Smooth muscle cell (in vitro differentiated cells): ENCODE data around the gene HSD11B2. TPM values are rescaled to one million over a fixed set of nuclear protein-coding genes. Genes with fewer than 3 reads are reported as not detected.

Experiments
- DNase-seq: peaks from one replicate; lab custom pipeline; 2025; ENCODE audit not compliant: unreplicated experiment; lab: John Stamatoyannopoulos, UW
- H2AFZ ChIP-seq: fragments of 200-600 bp; sonication (generic); 2 replicates; pipeline ENCODE4 v1.6.0; 2016; ENCODE audit warnings: antibody characterized with exemption, low read depth, mild to moderate bottlenecking
- H3F3A ChIP-seq: fragments of 200-600 bp; sonication (generic); 2 replicates; pipeline ENCODE4 v1.6.0; 2017; ENCODE audit warnings: antibody characterized with exemption, low read depth
- H3K27ac ChIP-seq: fragments of 200-600 bp; sonication (generic); 2 replicates; pipeline ENCODE4 v1.5.1; 2016; ENCODE audit warnings: low read depth, mild to moderate bottlenecking
- H3K27me3 ChIP-seq: fragments of 200-600 bp; sonication (generic); 2 replicates; pipeline ENCODE4 v1.6.1; 2016; ENCODE audit warnings: low read depth, mild to moderate bottlenecking
- H3K36me3 ChIP-seq: fragments of 200-600 bp; sonication (generic); 2 replicates; pipeline ENCODE4 v1.5.1; 2016; ENCODE audit warnings: low read depth
- H3K4me1 ChIP-seq: fragments of 200-600 bp; sonication (generic); 2 replicates; pipeline ENCODE4 v1.5.1; 2016; ENCODE audit warnings: low read depth
- H3K4me2 ChIP-seq: fragments of 200-600 bp; sonication (generic); 2 replicates; pipeline ENCODE4 v1.6.0; 2016; ENCODE audit warnings: mild to moderate bottlenecking
- H3K4me3 ChIP-seq: fragments of 200-600 bp; sonication (generic); 2 replicates; pipeline ENCODE4 v1.5.1; 2016; ENCODE audit warnings: mild to moderate bottlenecking
- H3K79me2 ChIP-seq: fragments of 200-600 bp; sonication (generic); 2 replicates; pipeline ENCODE4 v1.6.0; 2016; ENCODE audit warnings: low read depth, mild to moderate bottlenecking
- H3K9ac ChIP-seq: fragments of 200-600 bp; sonication (generic); 2 replicates; pipeline ENCODE4 v1.6.0; 2016; ENCODE audit warnings: low read depth
- H3K9me3 ChIP-seq: fragments of 200-600 bp; sonication (generic); replicated peaks from 2 replicates; pipeline ENCODE4 v1.5.1; 2016; ENCODE audit warnings: low read depth
- H4K20me1 ChIP-seq: fragments of 200-600 bp; sonication (generic); 2 replicates; pipeline ENCODE4 v1.6.0; 2016; ENCODE audit warnings: low read depth
- WGBS: methylation state at CpG from one replicate; pipeline ENCODE4 v1.1.7; 2016; ENCODE audit warnings: low lambda C conversion rate; 5-methylcytosine and 5-hydroxymethylcytosine counted together
- polyA plus RNA-seq: library from polyadenylated mRNA; unstranded; fragments of >200 nt; fragmentation: Nextera tagmentation; extraction: Ambion mirVana; gene quantifications from 2 replicates; pipeline ENCODE4 v1.2.1, GENCODE V29; 2016
- total RNA-seq: library from RNA; depleted of rRNA; stranded (reverse); fragments of >200 nt; gene quantifications from 2 replicates; pipeline ENCODE4 v1.2.3, GENCODE V29; 2014
- TF ChIP-seq, protein P1 (sequence below): fragments of 200-600 bp; sonication (generic); IDR thresholded peaks from 2 replicates; pipeline ENCODE4 v1.5.1; 2017; ENCODE audit warnings: borderline replicate concordance, mild to moderate bottlenecking, antibody characterized with exemption; ENCODE audit not compliant: insufficient read depth, poor library complexity, severe bottlenecking

HSD11B2 gene
- total and polyA plus RNA-seq, 2 experiments from 2014 or later: not detected

DNA sequence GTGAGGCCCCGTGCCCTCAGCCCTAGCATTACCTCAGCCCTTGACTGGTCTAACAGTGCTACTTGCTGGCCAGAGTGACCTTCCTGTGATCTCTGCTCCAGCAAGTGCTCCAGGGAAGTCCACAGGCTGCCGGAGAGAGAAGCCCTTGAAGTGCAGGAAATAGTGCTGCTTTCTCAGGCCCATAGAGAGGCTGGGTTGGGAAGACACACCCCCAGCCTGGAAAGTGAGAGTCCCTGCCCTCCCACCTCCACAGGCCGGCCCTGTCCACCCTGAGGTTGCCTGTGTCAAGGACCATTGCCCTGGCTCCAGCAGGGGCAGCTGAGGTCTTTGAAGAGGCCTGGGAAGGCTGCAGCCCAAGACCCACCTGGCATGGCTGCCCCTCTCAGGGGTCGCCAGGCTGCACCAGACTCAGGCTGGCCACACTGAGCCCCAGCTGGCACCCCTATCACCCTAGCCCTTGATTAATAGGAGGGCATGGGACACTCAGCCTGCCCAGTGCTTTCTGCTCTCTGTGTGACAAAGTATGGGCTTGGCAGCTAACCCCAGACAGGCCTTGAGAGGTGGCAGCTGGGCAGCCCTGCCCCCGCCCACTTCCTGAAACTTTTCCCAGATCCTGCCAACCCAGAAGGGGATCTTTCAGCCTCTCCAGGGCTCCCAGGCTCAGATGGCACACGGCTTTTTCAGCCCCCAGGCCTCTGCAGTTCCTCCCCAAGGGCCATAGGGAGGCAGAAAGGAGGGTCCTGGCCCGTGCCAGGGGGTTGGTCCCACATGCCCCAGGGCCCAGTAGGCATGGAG, 28.3 kb downstream of the HSD11B2 start:
- no peak overlapping the region for H3K9ac ChIP-seq
- H3F3A ChIP-seq: no peaks in the 10 kb centered on the region
- H3K27me3 ChIP-seq: no peaks in the 10 kb centered on the region
- peaks cover 20% of the 10 kb centered on the region for H3K79me2 ChIP-seq
- H2AFZ ChIP-seq: no peak overlapping the region
- no peaks in the 10 kb centered on the region for H3K4me1 ChIP-seq
- H3K27ac ChIP-seq: no peak overlapping the region
- no peak for DNase-seq
- H4K20me1 ChIP-seq: peaks cover 100% of the 10 kb centered on the region
- TF ChIP-seq, protein P1, sequence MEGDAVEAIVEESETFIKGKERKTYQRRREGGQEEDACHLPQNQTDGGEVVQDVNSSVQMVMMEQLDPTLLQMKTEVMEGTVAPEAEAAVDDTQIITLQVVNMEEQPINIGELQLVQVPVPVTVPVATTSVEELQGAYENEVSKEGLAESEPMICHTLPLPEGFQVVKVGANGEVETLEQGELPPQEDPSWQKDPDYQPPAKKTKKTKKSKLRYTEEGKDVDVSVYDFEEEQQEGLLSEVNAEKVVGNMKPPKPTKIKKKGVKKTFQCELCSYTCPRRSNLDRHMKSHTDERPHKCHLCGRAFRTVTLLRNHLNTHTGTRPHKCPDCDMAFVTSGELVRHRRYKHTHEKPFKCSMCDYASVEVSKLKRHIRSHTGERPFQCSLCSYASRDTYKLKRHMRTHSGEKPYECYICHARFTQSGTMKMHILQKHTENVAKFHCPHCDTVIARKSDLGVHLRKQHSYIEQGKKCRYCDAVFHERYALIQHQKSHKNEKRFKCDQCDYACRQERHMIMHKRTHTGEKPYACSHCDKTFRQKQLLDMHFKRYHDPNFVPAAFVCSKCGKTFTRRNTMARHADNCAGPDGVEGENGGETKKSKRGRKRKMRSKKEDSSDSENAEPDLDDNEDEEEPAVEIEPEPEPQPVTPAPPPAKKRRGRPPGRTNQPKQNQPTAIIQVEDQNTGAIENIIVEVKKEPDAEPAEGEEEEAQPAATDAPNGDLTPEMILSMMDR: no peak
- H3K4me3 ChIP-seq: no peak overlapping the region
- no peak overlapping the region for H3K4me2 ChIP-seq
- H3K9me3 ChIP-seq: no peaks in the 10 kb centered on the region
- 81% methylated on average over 7 of the region's 7 CpGs for WGBS
- H3K36me3 ChIP-seq: no peaks in the 10 kb centered on the region

GRCh38 chr16:67459861-67460150, 28.9 kb downstream of the HSD11B2 start:
- H3K27ac ChIP-seq: no peak overlapping the region
- TF ChIP-seq, protein P1: no peak
- H3K9ac ChIP-seq: no peak overlapping the region
- H3K27me3 ChIP-seq: no peaks in the 10 kb centered on the region
- no peaks in the 10 kb centered on the region for H3K4me1 ChIP-seq
- no peaks in the 10 kb centered on the region for H3K9me3 ChIP-seq
- no peak overlapping the region for H3K4me2 ChIP-seq
- peaks cover 100% of the 10 kb centered on the region for H4K20me1 ChIP-seq
- 100% methylated on average over 3 of the region's 3 CpGs for WGBS
- no peak for DNase-seq
- peaks cover 21% of the 10 kb centered on the region for H3K79me2 ChIP-seq
- no peaks in the 10 kb centered on the region for H3K36me3 ChIP-seq
- no peak overlapping the region for H3K4me3 ChIP-seq
- no peak overlapping the region for H2AFZ ChIP-seq
- H3F3A ChIP-seq: no peaks in the 10 kb centered on the region

DNA sequence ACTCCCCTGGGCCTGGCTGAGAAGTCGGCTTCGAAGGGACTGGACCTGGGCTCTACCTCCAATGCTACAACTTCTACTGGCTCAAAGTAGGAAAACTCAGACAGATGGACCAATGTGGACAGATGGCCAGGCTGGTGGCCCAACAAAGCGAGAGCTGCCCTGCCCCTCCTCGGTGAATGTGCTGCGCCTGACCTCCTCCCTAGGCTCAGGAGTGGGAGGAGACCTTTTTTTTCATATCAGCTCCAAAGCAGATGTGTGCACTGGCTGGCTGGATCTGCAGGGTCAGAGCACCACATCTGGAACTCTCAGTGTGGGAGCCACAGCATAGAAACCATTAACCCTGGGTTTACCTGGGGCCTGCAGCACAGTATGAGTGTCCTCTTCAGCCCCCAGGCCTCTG, 29.2 kb downstream of the HSD11B2 start:
- Histone ChIP-seq H3K27me3 (no peaks in the 10 kb centered on the region), H3K27ac (no peak overlapping the region), H2AFZ (no peak overlapping the region), H3K4me1 (no peaks in the 10 kb centered on the region), H3F3A (no peaks in the 10 kb centered on the region), H3K4me3 (no peak overlapping the region), H4K20me1 (peaks cover 100% of the 10 kb centered on the region), H3K4me2 (no peak overlapping the region), H3K9me3 (no peaks in the 10 kb centered on the region), H3K9ac (no peak overlapping the region), H3K79me2 (peaks cover 23% of the 10 kb centered on the region), H3K36me3 (no peaks in the 10 kb centered on the region)
- whole genome bisulfite sequencing: 85% methylated on average over 5 of the region's 5 CpGs
- no peak for DNase-seq
- TF ChIP-seq, protein P1: no peak

GRCh38 chr16:67460961-67461360, 30.0 kb downstream of the HSD11B2 start:
- no peak overlapping the region for H3K9ac ChIP-seq
- no peaks in the 10 kb centered on the region for H3K27me3 ChIP-seq
- H3K4me2 ChIP-seq: no peak overlapping the region
- no peaks in the 10 kb centered on the region for H3K4me1 ChIP-seq
- no peak overlapping the region for H2AFZ ChIP-seq
- no peaks in the 10 kb centered on the region for H3K9me3 ChIP-seq
- 100% methylated on average over 2 of the region's 2 CpGs for WGBS
- H3K4me3 ChIP-seq: no peak overlapping the region
- H4K20me1 ChIP-seq: peaks cover 99% of the 10 kb centered on the region
- DNase-seq: no peak
- H3K36me3 ChIP-seq: no peaks in the 10 kb centered on the region
- TF ChIP-seq, protein P1: no peak
- peaks cover 23% of the 10 kb centered on the region for H3K79me2 ChIP-seq
- no peak overlapping the region for H3K27ac ChIP-seq
- no peaks in the 10 kb centered on the region for H3F3A ChIP-seq
